DMS 273 (cell line): Measurements from ENCODE around the gene PCDHB5.
A peak's percentile ranks its signal among the peaks of the same experiment; 100 is the strongest.
"Not testable (repeated sequence)": the region's sequence is repeated elsewhere in the genome, so short reads cannot be mapped to it uniquely, and the experiment has no call there.

Experiments
- DNase-seq: peaks from one replicate; lab custom pipeline; 2025; ENCODE audit not compliant: unreplicated experiment; lab: John Stamatoyannopoulos, UW

Gene PCDHB5

DNA sequence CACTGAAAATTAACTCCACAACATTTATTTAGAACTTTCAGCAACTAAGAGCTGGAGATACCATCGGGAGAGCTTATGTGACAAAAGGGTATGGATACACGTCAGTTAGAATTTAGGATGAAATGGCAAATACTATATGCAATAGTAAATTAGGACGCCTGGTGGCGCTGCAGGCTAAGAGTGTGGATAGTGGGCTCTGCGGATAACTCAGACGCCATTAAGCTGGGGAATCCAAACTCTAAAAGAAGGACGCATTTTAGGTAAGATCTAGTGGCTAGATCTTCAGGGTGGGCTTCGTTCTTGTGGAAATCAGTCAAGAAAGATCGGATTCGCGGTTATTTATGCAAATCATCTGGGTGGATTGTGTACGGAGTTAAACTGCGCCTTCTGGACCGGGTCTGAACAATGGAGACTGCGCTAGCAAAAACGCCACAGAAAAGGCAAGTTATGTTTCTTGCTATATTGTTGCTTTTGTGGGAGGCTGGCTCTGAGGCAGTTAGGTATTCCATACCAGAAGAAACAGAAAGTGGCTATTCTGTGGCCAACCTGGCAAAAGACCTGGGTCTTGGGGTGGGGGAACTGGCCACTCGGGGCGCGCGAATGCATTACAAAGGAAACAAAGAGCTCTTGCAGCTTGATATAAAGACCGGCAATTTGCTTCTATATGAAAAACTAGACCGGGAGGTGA lies at the start of gene PCDHB5:
Gene PCDHB5 (plus strand): TSS at position 177 of the 688 bp plus-strand sequence. CDS start 229 bp downstream, at position 406.
- DNase-seq = peak; percentile 33

- peak; percentile 4 for DNase-seq
Measured at GRCh38 chr5:141094481-141095262, 40.3 kb upstream of the PCDHB5 start, which contains the start of gene PCDHB2. PCDHB2 (plus strand) TSS chr5:141094615; CDS start chr5:141094791, 176 bp downstream.

GRCh38 chr5:141095263-141095641 lies 39.8 kb upstream of the PCDHB5 start:
- DNase-seq = no peak

DNA sequence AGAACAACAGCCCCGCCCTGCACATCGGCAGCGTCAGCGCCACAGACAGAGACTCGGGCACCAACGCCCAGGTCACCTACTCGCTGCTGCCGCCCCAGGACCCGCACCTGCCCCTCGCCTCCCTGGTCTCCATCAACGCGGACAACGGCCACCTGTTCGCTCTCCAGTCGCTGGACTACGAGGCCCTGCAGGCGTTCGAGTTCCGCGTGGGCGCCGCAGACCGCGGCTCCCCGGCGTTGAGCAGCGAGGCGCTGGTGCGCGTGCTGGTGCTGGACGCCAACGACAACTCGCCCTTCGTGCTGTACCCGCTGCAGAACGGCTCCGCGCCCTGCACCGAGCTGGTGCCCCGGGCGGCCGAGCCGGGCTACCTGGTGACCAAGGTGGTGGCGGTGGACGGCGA lies 38.8 kb upstream of the PCDHB5 start:
- not testable (repeated sequence) for DNase-seq

GRCh38 chr5:141096586-141096985 lies 38.4 kb upstream of the PCDHB5 start:
- DNase-seq = not testable (repeated sequence)

- peak; percentile 3 for DNase-seq
Measured at GRCh38 chr5:141100243-141100805, 34.7 kb upstream of the PCDHB5 start, which contains the start of gene PCDHB3. PCDHB3 (plus strand) TSS chr5:141100473; CDS start chr5:141100650, 177 bp downstream.

DNA sequence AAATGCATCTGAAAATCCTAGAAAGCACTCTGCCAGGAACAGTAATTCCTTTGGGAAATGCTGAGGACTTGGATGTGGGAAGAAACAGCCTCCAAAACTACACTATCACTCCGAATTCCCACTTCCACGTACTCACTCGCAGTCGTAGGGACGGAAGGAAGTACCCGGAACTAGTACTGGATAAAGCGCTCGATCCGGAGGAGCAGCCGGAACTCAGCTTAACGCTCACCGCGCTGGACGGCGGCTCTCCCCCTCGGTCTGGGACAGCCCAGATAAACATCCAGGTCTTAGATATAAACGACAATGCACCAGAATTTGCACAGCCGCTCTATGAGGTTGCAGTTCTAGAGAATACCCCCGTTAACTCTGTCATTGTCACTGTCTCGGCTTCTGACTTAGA lies 33.9 kb upstream of the PCDHB5 start:
- no peak for DNase-seq

GRCh38 chr5:141102070-141102469 lies 32.9 kb upstream of the PCDHB5 start:
- DNase-seq = not testable (repeated sequence)

DNA sequence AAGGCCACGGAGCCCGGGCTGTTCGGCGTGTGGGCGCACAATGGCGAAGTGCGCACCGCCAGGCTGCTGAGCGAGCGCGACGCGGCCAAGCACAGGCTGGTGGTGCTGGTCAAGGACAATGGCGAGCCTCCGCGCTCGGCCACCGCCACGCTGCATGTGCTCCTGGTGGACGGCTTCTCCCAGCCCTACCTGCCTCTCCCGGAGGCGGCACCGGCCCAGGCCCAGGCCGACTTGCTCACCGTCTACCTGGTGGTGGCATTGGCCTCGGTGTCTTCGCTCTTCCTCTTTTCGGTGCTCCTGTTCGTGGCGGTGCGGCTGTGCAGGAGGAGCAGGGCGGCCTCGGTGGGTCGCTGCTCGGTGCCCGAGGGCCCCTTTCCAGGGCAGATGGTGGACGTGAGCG lies 32.5 kb upstream of the PCDHB5 start:
- not testable (repeated sequence) for DNase-seq

- DNase-seq = no peak
Measured at GRCh38 chr5:141105350-141105749, 29.7 kb upstream of the PCDHB5 start.

GRCh38 chr5:141119250-141119649 lies 15.8 kb upstream of the PCDHB5 start:
- no peak for DNase-seq

GRCh38 chr5:141121563-141121962 lies 13.4 kb upstream of the PCDHB5 start, which contains the start of gene PCDHB4:
PCDHB4 (plus strand) TSS chr5:141121818; CDS start chr5:141121999, 181 bp downstream.
- no peak for DNase-seq

- no peak for DNase-seq
Measured at GRCh38 chr5:141121985-141122384, 13.0 kb upstream of the PCDHB5 start.

DNA sequence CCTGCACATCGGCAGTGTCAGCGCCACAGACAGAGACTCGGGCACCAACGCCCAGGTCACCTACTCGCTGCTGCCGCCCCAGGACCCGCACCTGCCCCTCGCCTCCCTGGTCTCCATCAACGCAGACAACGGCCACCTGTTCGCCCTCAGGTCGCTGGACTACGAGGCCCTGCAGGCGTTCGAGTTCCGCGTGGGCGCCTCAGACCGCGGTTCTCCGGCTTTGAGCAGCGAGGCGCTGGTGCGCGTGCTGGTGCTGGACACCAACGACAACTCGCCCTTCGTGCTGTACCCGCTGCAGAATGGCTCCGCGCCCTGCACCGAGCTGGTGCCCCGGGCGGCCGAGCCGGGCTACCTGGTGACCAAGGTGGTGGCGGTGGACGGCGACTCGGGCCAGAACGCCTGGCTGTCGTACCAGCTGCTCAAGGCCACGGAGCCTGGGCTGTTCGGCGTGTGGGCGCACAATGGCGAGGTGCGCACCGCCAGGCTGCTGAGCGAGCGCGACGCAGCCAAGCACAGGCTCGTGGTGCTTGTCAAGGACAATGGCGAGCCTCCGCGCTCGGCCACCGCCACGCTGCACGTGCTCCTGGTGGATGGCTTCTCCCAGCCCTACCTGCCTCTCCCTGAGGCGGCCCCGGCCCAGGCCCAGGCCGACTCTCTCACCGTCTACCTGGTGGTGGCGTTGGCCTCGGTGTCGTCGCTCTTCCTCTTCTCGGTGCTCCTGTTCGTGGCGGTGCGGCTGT lies 11.4 kb upstream of the PCDHB5 start:
- DNase-seq = not testable (repeated sequence)

DNA sequence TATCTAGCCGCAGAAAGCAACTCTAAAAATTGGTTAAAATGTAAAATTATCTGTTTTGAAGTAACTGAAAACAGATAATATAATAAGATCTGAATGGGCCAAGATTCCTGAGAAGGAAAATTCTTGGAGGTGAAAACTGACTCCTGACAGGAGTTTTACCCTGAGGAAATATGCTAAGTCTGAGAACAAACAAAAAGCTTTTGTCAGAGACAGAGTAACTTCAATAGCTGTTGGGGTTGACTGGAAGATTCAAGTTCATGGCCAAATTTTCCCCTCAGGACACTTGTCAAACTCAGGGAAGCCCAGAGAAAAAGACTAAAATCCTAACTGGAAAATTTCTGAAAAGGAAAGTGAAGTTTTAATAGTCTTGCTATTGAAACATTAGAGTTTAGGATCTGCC lies 7.7 kb upstream of the PCDHB5 start:
- DNase-seq = no peak

- DNase-seq = no peak
Measured at GRCh38 chr5:141135718-141136266, 786 bp downstream of the PCDHB5 start.

DNA sequence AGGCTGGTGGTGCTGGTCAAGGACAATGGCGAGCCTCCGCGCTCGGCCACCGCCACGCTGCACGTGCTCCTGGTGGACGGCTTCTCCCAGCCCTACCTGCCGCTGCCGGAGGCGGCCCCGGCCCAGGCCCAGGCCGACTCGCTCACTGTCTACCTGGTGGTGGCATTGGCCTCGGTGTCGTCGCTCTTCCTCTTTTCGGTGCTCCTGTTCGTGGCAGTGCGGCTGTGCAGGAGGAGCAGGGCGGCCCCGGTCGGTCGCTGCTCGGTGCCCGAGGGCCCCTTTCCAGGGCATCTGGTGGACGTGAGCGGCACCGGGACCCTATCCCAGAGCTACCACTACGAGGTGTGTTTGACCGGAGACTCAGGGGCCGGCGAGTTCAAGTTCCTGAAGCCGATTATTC lies 2.3 kb downstream of the PCDHB5 start:
- DNase-seq = not testable (repeated sequence)

DNA sequence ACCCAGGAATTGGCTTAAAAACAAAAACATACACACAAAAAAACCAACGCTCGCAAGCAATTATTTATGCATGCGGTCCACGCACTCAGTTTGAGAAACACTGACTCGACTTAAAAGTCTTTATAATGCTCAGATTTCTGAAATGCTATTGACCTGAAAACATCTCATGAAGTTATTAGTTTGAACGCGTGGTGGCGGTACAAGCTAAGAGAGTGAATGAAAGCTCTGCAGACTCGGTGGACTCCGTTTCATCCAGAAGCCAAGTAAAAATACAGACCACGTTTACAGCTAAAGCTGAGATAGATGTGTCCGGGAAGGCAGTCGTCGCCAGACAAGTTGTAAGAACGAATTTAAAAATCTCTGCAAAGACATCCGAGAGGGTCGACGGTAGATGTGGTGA lies 14.8 kb downstream of the PCDHB5 start, which contains the start of gene PCDHB6:
Gene PCDHB6 (plus strand): TSS at position 246 of the 400 bp plus-strand sequence. CDS start 201 bp downstream, outside the sequence.
- peak; percentile 1 for DNase-seq

DNA sequence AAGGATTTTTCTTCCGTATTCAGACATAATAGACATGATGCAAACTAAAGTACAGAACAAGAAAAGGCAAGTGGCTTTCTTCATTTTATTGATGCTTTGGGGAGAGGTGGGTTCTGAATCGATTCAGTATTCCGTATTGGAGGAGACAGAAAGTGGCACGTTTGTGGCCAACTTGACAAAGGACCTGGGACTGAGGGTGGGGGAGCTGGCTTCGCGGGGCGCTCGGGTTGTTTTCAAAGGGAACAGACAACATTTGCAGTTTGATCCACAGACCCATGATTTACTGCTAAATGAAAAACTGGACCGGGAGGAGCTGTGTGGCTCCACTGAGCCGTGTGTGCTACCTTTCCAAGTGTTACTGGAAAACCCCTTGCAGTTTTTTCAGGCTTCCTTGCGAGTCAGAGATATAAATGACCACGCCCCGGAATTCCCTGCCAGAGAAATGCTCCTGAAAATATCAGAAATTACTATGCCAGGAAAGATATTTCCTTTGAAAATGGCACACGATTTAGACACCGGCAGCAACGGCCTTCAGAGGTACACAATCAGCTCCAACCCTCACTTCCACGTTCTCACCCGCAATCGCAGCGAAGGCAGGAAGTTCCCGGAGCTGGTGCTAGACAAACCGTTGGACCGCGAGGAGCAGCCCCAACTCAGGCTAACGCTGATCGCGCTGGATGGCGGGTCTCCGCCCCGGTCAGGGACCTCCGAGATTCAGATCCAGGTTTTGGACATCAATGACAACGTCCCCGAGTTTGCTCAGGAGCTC lies 15.4 kb downstream of the PCDHB5 start:
- no peak for DNase-seq

DNA sequence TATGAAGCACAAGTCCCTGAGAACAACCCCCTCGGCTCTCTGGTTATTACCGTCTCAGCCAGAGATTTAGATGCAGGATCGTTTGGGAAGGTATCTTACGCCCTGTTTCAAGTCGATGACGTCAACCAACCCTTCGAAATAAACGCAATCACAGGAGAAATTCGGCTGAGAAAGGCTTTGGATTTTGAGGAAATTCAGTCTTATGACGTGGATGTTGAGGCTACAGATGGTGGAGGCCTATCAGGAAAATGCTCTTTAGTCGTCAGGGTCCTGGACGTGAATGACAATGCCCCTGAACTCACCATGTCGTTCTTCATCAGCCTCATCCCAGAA lies 16.0 kb downstream of the PCDHB5 start:
- DNase-seq = no peak
